Activated CD4-positive, alpha-beta T cell treated with anti-CD3 and anti-CD28 coated beads for 36 hours (primary cell): Measurements from ENCODE around the gene COL9A2. TPM values are rescaled to one million over a fixed set of nuclear protein-coding genes. Genes with fewer than 3 reads are reported as not detected.

ENCODE experiments used
- ATAC-seq: fragments of 200-7000 bp; cut with Tn5 transposase; one replicate; pipeline ENCODE4 v1.10.0; 2021; ENCODE audit warnings: mild to moderate bottlenecking, moderate library complexity
- CTCF ChIA-PET: fragments of 350-600 bp; sonication (Branson Sonifier 250); formaldehyde crosslinking; loops from one replicate; lab custom pipeline; 2021; ENCODE audit warnings: antibody characterized with exemption; lab: Charles Lee
- POLR2A ChIA-PET: fragments of 350-600 bp; sonication (Branson Sonifier 250); formaldehyde crosslinking; loops from one replicate; lab custom pipeline; 2021; ENCODE audit warnings: antibody characterized with exemption, inconsistent platforms; lab: Charles Lee
- DNase-seq: peaks from one replicate; pipeline ENCODE4 v3.0.0-alpha.2; 2020
- H3K27ac Mint-ChIP-seq: one replicate; pipeline ENCODE4 v1.8.0; 2021; ENCODE audit warnings: mixed read lengths
- H3K27me3 Mint-ChIP-seq: one replicate; pipeline ENCODE4 v1.8.0; 2021; ENCODE audit warnings: mixed read lengths
- H3K36me3 Mint-ChIP-seq: one replicate; pipeline ENCODE4 v1.8.0; 2021; ENCODE audit warnings: low read depth, mixed read lengths
- H3K4me1 Mint-ChIP-seq: one replicate; pipeline ENCODE4 v1.8.0; 2021; ENCODE audit warnings: mixed read lengths
- H3K4me3 Mint-ChIP-seq: one replicate; pipeline ENCODE4 v1.8.0; 2021; ENCODE audit warnings: mild to moderate bottlenecking, moderate library complexity, mixed read lengths
- H3K9me3 Mint-ChIP-seq: one replicate; pipeline ENCODE4 v1.8.0; 2021; ENCODE audit warnings: low read depth, mixed read lengths
- intact Hi-C, 2 experiments: fragments of 100-400 bp; cut with DNase I in 1 of 2; cut with micrococcal nuclease in 1 of 2; formaldehyde crosslinking; loops; one replicate each; pipeline versions ENCODE4 v1.14.2 to v1.15.1; 2022 to 2024; cut with DNase I, micrococcal nuclease
- total RNA-seq, 2 experiments: library from RNA; stranded (reverse); gene quantifications; one replicate each; pipeline ENCODE4 v1.2.3, GENCODE V29; 2021

The COL9A2 gene
- total RNA-seq, 2 experiments from 2014 or later = 2.5 to 3.0 TPM

GRCh38 chr1:40312238-40313205 is 4.6 kb downstream of the COL9A2 start:
- Mint-ChIP-seq H3K9me3 (no peaks in the 10 kb centered on the region), H3K36me3 (no peaks in the 10 kb centered on the region), H3K27ac (peak overlapping the region; percentile 19), H3K27me3 (peaks cover 6% of the 10 kb centered on the region), H3K4me1 (peaks cover 28% of the 10 kb centered on the region), H3K4me3 (no peak overlapping the region)
- DNase-seq (peak; percentile 49), ATAC-seq (no peak)
- CTCF ChIA-PET = interaction anchor here (0.7 to 5.8 kb wide), 3 partner anchors 24 to 166 kb away, joined by 3 to 61 read pairs (median 52); no protein-coding TSS in a partner anchor
- POLR2A ChIA-PET = no interaction called here
- intact Hi-C loops = no loop called here

DNA sequence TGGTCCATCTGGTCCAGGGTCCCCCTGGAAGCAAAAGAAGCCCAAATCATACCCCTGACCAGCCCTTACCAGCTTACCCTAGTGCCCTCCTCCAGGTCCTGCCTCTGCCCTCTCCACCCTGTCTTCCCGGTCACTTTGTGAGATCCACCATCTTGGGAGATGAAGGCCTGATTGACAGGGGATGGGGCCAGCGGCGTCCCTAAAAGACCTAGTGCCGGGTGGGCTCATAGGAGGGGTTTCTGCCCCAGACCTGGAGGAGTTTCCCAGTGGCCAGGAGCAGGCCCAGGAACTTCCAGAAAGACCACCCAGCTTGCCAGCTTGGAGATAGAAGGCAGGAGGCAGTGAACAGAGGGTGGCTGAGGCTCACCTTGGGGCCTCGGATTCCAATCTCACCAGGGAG is 5.4 kb downstream of the COL9A2 start:
- no peak for ATAC-seq
- no peak overlapping the region for H3K4me3 Mint-ChIP-seq
- ChIA-PET CTCF (interaction anchor here (0.7 to 0.9 kb wide), 3 partner anchors 27 to 168 kb away, joined by 3 to 4 read pairs (median 3); no protein-coding TSS in a partner anchor), POLR2A (no interaction called here)
- no peaks in the 10 kb centered on the region for H3K36me3 Mint-ChIP-seq
- H3K27ac Mint-ChIP-seq = no peak overlapping the region
- H3K9me3 Mint-ChIP-seq = no peaks in the 10 kb centered on the region
- intact Hi-C loops = no loop called here
- H3K4me1 Mint-ChIP-seq = peaks cover 27% of the 10 kb centered on the region
- H3K27me3 Mint-ChIP-seq = peaks cover 2% of the 10 kb centered on the region
- no peak for DNase-seq

GRCh38 chr1:40310983-40311642 is 6.0 kb downstream of the COL9A2 start:
- Mint-ChIP-seq H3K9me3 (no peaks in the 10 kb centered on the region), H3K27me3 (peaks cover 2% of the 10 kb centered on the region), H3K4me3 (no peak overlapping the region), H3K27ac (no peak overlapping the region), H3K36me3 (no peaks in the 10 kb centered on the region), H3K4me1 (peaks cover 25% of the 10 kb centered on the region)
- no peak for ATAC-seq
- DNase-seq = no peak
- CTCF ChIA-PET = interaction anchor here (0.7 to 1.4 kb wide), 5 partner anchors 27 to 168 kb away, joined by 3 to 4 read pairs (median 3); no protein-coding TSS in a partner anchor
- POLR2A ChIA-PET = no interaction called here
- intact Hi-C loops = no loop called here

- intact Hi-C loops = no loop called here
- ATAC-seq = no peak
- Mint-ChIP-seq H3K27ac (no peak overlapping the region), H3K9me3 (no peaks in the 10 kb centered on the region), H3K4me3 (no peak overlapping the region), H3K36me3 (no peaks in the 10 kb centered on the region), H3K4me1 (peaks cover 19% of the 10 kb centered on the region), H3K27me3 (no peaks in the 10 kb centered on the region)
- POLR2A ChIA-PET = interaction anchor here (0.7 kb wide), 1 partner anchor 242 kb away, joined by 3 read pairs; no protein-coding TSS in a partner anchor
- DNase-seq = no peak
- CTCF ChIA-PET = interaction anchor here (0.6 to 1.4 kb wide), 4 partner anchors 26 to 158 kb away, joined by 3 to 5 read pairs (median 4); no protein-coding TSS in a partner anchor
Measured at GRCh38 chr1:40310129-40310461, 7.0 kb downstream of the COL9A2 start.

DNA sequence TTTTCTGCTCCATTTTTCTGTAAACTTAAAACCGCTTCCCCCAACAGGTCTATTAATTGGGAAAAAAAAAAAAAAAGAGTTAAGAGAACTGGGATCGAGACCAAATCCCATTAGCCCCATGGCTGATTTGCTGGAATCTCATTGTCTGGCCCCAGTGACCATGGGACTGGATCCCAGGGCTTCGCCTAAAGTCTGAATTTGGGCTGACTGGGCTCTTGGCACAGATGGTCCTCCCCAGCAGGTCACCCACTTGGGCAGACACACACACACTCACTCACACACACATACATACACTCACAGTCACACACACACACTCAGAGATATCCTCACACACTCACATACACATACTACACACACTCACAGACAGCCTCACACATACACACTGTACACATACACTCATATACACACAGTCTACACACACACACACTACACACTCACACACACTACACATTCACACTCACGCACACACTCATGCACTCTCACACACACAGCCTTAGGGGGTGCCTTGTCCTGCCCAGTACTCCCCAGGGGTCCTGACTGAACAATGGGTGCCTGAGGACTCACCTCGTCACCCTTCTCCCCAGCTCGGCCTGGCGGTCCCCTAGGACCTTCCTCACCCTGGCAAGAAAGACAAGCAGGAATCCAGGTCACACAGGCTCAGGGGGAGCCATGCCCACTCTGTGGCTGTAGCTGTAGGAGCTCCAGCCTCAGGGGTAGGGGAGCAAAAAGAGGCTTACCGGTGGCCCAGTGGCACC is 7.5 kb downstream of the COL9A2 start:
- ATAC-seq (no peak), DNase-seq (no peak)
- Mint-ChIP-seq H3K4me1 (peaks cover 15% of the 10 kb centered on the region), H3K36me3 (no peaks in the 10 kb centered on the region), H3K27me3 (no peaks in the 10 kb centered on the region), H3K9me3 (no peaks in the 10 kb centered on the region), H3K4me3 (no peak overlapping the region), H3K27ac (no peak overlapping the region)
- CTCF ChIA-PET = interaction anchor here (1.3 to 1.4 kb wide), 2 partner anchors 29 to 158 kb away, joined by 4 to 5 read pairs; no protein-coding TSS in a partner anchor
- intact Hi-C loops = no loop called here
- POLR2A ChIA-PET = interaction anchor here (0.7 kb wide), 1 partner anchor 242 kb away, joined by 3 read pairs; no protein-coding TSS in a partner anchor

GRCh38 chr1:40308036-40308727 is 8.9 kb downstream of the COL9A2 start:
- POLR2A ChIA-PET = no interaction called here
- intact Hi-C loops = no loop called here
- DNase-seq = no peak
- Mint-ChIP-seq H3K27ac (no peak overlapping the region), H3K4me1 (peaks cover 9% of the 10 kb centered on the region), H3K4me3 (no peak overlapping the region), H3K9me3 (no peaks in the 10 kb centered on the region), H3K36me3 (no peaks in the 10 kb centered on the region), H3K27me3 (no peaks in the 10 kb centered on the region)
- CTCF ChIA-PET = no interaction called here
- no peak for ATAC-seq

GRCh38 chr1:40307186-40307585 is 9.9 kb downstream of the COL9A2 start:
- CTCF ChIA-PET = no interaction called here
- no peak for DNase-seq
- POLR2A ChIA-PET = no interaction called here
- Mint-ChIP-seq H3K9me3 (no peaks in the 10 kb centered on the region), H3K27me3 (no peaks in the 10 kb centered on the region), H3K36me3 (no peaks in the 10 kb centered on the region), H3K27ac (no peak overlapping the region), H3K4me1 (no peaks in the 10 kb centered on the region), H3K4me3 (no peak overlapping the region)
- intact Hi-C loops = no loop called here
- no peak for ATAC-seq

- no peak for ATAC-seq
Measured at GRCh38 chr1:40306296-40306695, 10.8 kb downstream of the COL9A2 start.

DNA sequence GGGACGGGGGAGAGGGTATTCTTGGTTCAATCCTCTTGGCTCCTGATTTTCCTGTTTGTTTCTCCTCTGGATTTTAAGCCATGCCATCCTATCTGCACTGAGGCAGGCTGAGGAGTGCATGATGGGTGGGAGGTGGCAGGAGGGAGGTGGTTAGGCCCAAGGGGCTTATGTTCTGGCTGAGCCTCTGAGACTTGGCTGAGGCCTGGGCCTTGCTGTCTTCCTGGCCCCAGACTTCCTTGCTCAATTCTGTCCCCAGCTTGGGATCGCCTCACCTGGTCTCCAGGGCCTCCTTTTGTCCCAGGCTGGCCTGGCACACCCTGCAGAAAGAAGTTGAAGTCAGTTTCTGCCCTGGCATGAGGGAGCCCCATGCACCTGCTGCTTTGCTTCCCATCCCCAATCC is 11.2 kb downstream of the COL9A2 start:
- H3K4me1 Mint-ChIP-seq = no peaks in the 10 kb centered on the region
- ChIA-PET POLR2A (no interaction called here), CTCF (interaction anchor here (0.7 to 1.4 kb wide), 3 partner anchors 33 to 153 kb away, joined by 3 to 8 read pairs (median 4); no protein-coding TSS in a partner anchor)
- H3K27ac Mint-ChIP-seq = no peak overlapping the region
- no peak overlapping the region for H3K4me3 Mint-ChIP-seq
- no peaks in the 10 kb centered on the region for H3K36me3 Mint-ChIP-seq
- H3K9me3 Mint-ChIP-seq = no peaks in the 10 kb centered on the region
- DNase-seq (no peak), ATAC-seq (no peak)
- no peaks in the 10 kb centered on the region for H3K27me3 Mint-ChIP-seq
- intact Hi-C loops = no loop called here

More at GRCh38 chr1:40306296-40306695, 10.8 kb downstream of the COL9A2 start:
- Mint-ChIP-seq H3K4me1 (no peaks in the 10 kb centered on the region), H3K4me3 (no peak overlapping the region), H3K36me3 (no peaks in the 10 kb centered on the region), H3K9me3 (no peaks in the 10 kb centered on the region), H3K27ac (no peak overlapping the region), H3K27me3 (no peaks in the 10 kb centered on the region)
- ChIA-PET CTCF (interaction anchor here (1.4 kb wide), 2 partner anchors 33 to 153 kb away, joined by 4 to 8 read pairs; no protein-coding TSS in a partner anchor), POLR2A (no interaction called here)
- intact Hi-C loops = no loop called here
- no peak for DNase-seq

DNA sequence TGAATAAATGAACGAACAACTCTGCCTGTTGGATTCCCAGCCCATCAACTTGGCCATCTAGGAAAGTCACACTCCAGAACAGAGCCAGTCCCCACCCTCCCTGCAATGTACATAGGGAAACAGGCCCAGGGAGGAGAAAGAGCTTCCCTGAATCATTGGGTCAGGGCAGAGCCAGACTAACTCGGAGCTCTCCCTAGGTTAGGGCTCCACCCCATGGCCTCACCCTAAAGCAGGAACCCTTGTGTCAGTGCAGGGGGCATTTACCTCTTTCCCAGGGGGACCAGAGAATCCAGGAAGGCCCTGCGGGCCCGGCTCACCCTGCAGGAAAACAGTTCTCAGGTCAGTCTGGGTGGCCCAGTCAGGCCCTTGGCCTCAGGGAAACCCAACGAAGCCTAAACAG is 11.6 kb downstream of the COL9A2 start:
- CTCF ChIA-PET = interaction anchor here (0.7 to 1.4 kb wide), 4 partner anchors 34 to 152 kb away, joined by 3 to 8 read pairs (median 4); no protein-coding TSS in a partner anchor
- DNase-seq = peak; percentile 42
- H3K27ac Mint-ChIP-seq = no peak overlapping the region
- intact Hi-C loops = no loop called here
- H3K9me3 Mint-ChIP-seq = no peaks in the 10 kb centered on the region
- POLR2A ChIA-PET = no interaction called here
- peak; percentile 63 for ATAC-seq
- no peaks in the 10 kb centered on the region for H3K36me3 Mint-ChIP-seq
- H3K4me3 Mint-ChIP-seq = no peak overlapping the region
- H3K27me3 Mint-ChIP-seq = no peaks in the 10 kb centered on the region
- H3K4me1 Mint-ChIP-seq = no peaks in the 10 kb centered on the region
